Hypothalamus (tissue), 51 donors: ENCODE data around the gene TGFBI.
"Not testable (repeated sequence)": the region's sequence is repeated elsewhere in the genome, so short reads cannot be mapped to it uniquely, and the experiment has no call there.

Experiments
- DNase-seq, 51 donors: peaks; one replicate each; lab custom pipeline; 2025; lab: John Stamatoyannopoulos, UW

TGFBI gene

DNA sequence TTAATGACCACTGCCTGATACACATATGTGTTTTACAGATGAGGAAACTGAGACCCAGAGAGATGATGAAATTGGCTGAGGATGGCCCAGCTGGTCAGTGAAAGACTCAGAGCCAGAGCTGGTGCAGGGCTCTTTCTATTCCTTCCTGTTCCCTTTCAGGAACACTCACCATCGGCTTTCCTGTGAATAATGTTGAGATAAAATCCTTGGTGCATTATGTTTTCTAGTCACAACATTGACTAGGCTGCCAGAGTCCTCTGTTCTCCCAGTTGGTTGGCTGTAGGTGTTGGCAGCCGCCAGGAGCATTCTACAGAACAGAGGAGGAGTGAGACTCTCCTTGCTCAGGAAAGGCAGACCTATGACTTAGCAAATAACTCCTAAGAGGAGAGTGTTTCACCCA is 14.8 kb downstream of the TGFBI start:
- DNase-seq = no peak

- DNase-seq = no peak
Observed at GRCh38 chr5:136043968-136044610, 15.3 kb downstream of the TGFBI start.

DNA sequence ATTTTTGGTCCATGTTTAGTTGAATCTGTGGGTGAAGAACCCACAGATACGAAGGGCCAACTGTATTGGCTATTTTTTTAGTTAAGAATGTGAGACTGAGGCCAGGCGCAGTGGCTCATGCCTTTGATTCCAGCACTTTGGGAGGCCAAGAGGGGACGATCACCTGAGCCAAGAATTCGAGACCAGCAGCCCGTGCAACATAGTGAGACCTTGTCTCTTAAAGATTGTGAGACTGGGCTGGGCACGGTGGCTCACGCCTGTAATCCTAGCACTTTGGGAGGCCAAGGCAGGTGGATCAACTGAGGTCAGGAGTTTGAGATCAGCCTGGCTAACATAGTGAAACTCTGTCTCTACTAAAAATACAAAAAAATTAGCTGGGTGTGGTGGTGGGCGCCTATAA is 16.2 kb downstream of the TGFBI start:
- not testable (repeated sequence) for DNase-seq

- DNase-seq = no peak
Observed at GRCh38 chr5:136046246-136046645, 17.5 kb downstream of the TGFBI start.

GRCh38 chr5:136047858-136048257 is 19.1 kb downstream of the TGFBI start:
- no peak for DNase-seq

GRCh38 chr5:136048966-136049365 is 20.2 kb downstream of the TGFBI start:
- no peak for DNase-seq

- no peak for DNase-seq
Observed at GRCh38 chr5:136051486-136052220, 22.9 kb downstream of the TGFBI start.

GRCh38 chr5:136052692-136053335 is 24.0 kb downstream of the TGFBI start:
- DNase-seq = no peak

GRCh38 chr5:136053336-136054141 is 24.8 kb downstream of the TGFBI start:
- no peak for DNase-seq

DNA sequence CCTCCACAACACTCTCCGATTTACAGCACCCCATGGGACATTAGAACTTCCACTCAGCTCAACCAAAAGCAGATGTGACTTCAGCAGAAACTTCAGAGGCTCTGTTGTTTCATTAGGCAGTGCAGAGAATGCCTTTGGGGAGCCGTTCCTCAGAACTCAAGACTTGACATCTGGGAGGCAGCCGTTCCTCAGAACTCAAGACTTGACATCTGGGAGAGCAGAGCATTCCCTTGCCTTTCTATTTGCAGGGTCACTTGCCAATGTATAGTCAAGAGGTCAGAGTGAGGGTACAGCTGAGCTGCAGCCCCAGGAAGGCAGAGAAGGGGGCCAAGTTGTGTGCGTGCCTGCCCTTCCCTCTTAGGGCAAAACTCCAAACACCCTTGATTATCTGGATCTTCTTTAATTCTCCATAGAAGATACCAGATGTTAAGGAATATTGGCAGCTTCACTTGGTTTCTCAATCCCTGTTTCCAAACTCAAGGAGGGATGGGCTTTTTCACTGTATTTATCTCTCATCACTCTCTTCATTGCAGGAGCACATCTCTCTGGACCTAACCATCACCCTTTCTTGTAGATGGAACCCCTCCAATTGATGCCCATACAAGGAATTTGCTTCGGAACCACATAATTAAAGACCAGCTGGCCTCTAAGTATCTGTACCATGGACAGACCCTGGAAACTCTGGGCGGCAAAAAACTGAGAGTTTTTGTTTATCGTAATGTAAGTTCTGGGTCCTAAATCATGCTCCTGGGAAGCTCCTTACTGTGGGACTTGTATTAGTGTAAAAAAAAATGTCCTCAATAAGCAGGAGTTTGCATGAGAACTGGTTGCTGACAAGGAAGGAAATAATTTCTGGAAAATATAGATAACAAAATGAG is 25.6 kb downstream of the TGFBI start:
- no peak for DNase-seq

- DNase-seq = no peak
Observed at GRCh38 chr5:136055612-136056309, 27.0 kb downstream of the TGFBI start.

- DNase-seq = no peak
Observed at GRCh38 chr5:136056336-136056735, 27.5 kb downstream of the TGFBI start.

- DNase-seq = no peak
Observed at GRCh38 chr5:136056771-136057335, 28.1 kb downstream of the TGFBI start.

GRCh38 chr5:136057401-136058038 is 28.7 kb downstream of the TGFBI start:
- no peak for DNase-seq

DNA sequence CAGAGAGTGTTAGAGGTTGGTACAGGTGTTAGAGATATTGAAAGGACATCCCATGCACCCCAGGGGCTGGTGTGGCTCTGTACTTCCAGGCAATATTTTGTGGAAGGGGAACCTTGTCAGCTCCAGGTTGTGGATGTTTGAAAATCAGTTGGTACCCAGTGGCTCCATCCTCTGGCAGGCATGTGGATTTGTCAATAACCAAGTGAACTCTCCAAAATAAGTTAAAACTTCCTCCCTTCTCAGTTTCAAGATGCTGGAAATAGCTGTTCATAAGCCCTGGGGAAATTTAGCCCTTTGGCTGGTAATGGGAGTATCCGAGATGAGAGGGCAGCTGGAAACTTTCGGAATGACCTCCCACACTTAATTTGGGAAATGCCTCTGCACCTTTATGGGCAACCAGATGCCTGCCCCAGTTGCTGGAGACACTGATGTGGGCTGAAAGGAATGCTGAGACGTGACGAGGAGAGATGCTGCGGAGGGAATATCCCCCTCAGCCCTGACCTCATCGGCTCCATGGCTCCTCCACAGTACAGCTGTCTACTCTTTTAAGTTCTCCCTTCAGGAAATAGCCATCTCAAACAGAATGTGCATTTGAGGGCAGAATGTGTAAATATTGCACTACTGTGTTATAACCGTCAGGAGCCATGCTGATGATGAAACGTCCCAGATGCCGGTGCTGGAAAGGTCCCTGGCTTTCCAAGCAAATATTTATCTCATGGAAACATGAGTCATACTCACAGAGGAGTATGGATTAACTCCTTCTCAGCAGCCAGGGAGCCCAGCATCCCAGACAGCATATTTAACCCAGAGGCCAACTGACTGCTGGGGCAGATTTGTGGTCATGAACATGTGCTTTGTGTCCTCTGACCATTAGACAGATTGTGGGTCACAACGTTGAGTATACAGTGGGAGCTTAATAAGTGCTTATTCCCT is 29.5 kb downstream of the TGFBI start:
- no peak for DNase-seq

DNA sequence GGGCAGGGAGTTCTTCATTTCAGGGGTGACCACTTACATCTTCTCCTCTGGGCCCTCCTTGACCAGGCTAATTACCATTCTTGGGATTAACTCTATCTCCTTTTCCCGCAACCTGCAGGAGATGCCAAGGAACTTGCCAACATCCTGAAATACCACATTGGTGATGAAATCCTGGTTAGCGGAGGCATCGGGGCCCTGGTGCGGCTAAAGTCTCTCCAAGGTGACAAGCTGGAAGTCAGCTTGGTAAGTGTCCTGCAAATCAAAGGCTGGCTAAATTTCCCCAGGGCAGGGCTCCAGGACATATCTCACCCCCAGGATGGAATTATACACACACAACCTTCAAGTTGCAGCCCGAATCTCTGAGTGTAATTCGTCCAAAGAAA is 30.2 kb downstream of the TGFBI start:
- no peak for DNase-seq

DNA sequence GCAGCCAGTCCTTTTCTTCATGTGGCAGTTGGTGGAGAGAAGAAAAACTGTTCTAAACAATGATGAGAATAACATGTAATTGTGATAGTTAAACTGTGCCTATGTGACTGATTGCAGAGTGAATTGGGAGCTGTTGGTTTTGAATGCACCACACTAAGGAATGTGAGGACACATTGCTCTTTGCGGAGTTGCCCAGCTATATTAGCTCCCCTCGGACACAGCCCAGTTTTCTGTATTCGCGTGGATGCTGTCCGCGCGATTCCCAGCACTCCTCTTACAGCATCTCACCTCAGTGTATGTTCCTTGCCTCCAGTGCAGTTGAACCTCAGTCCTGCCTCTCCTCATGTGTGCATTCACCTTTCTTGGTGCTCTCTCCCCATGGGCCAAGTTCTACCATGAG is 32.2 kb downstream of the TGFBI start:
- DNase-seq = no peak
